SK-N-MC (cell line): ENCODE data around the gene ABLIM3.

ENCODE experiments used
- EZH2 ChIP-seq: fragments of 200-600 bp; sonication (generic); IDR thresholded peaks from one replicate; pipeline ENCODE4 v1.6.1; 2017; ENCODE audit warnings: antibody characterized with exemption
- FOXP2 ChIP-seq: optimal IDR thresholded peaks from 2 replicates; pipeline ENCODE3; 2011; ENCODE audit warnings: mild to moderate bottlenecking, moderate library complexity; ENCODE audit not compliant: insufficient read depth; ENCODE audit errors: extremely low read length, control extremely low read depth
- POLR2AphosphoS5 ChIP-seq: IDR thresholded peaks from 2 replicates; pipeline ENCODE4 v1.6.1; 2012; ENCODE audit warnings: mild to moderate bottlenecking, low read depth, low read length, borderline replicate concordance

DNA sequence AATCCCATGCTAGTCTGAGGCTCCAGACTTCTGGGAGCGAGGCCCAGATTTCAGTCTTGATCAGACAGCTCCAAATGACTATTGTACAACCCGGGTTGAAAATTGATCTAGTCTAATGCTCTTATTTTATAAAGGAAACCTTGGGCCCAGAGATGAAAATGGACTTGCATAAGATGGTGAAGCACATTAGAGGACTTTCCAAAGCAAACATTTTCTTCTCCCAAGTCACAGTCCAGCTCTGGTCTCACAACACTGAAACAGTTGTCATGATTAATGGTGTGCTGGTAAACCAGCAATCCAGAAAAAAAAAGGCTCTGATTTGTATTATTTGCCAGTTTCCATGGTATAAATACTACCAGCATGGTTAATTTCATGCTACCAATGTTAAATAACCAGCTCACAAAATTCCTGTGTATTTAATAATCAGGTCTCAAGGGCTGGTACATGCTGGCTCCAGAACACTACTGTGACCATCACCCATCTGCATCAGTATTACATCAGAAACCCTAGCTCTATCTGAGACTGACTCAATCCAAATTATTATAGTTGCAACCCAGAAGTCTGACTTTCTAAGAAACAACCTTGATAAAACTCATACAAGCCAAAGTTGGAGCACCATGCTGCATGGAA, 32.5 kb upstream of the ABLIM3 start:
- TF ChIP-seq POLR2AphosphoS5 (no peak), EZH2 (no peak), FOXP2 (no peak)
